ENCODE measurements around the gene UGT1A4.
A peak's percentile ranks its signal among the peaks of the same experiment; 100 is the strongest.

UGT1A4 gene

GRCh38 chr2:233706720-233707119, 11.8 kb upstream of the UGT1A4 start:
- Histone ChIP-seq H3K9ac (no peak overlapping the region), H4K20me1 (ENCODE audit: insufficient read depth) (no peaks in the 10 kb centered on the region), H3K36me3 (ENCODE audit: insufficient read depth) (no peaks in the 10 kb centered on the region), H3K4me1 (ENCODE audit: low read depth, poor library complexity, severe bottlenecking) (no peaks in the 10 kb centered on the region), H3K27ac (no peak overlapping the region), H3K27me3 (ENCODE audit: insufficient read depth, low read depth) (no peaks in the 10 kb centered on the region), H2AFZ (ENCODE audit: low read depth) (no peak overlapping the region), H3K79me2 (ENCODE audit: insufficient read depth, low read depth) (no peaks in the 10 kb centered on the region), H3K4me2 (no peak overlapping the region), H3K4me3 (IDR thresholded peaks at IDR 0.05; ENCODE audit: insufficient read depth, low read depth, low read length) (no peak overlapping the region)
- no peak for TF ChIP-seq CTCF (conservative IDR thresholded peaks at IDR 0.05; ENCODE audit: low read depth, low read length)

- no peak overlapping the region for H3K4me3 ChIP-seq (IDR thresholded peaks at IDR 0.05; ENCODE audit: insufficient read depth, low read depth, low read length)
- no peak overlapping the region for H3K27ac ChIP-seq
- H2AFZ ChIP-seq (ENCODE audit: low read depth): no peak overlapping the region
- no peaks in the 10 kb centered on the region for H4K20me1 ChIP-seq (ENCODE audit: insufficient read depth)
- no peaks in the 10 kb centered on the region for H3K4me1 ChIP-seq (ENCODE audit: low read depth, poor library complexity, severe bottlenecking)
- no peak overlapping the region for H3K9ac ChIP-seq
- no peaks in the 10 kb centered on the region for H3K36me3 ChIP-seq (ENCODE audit: insufficient read depth)
- no peaks in the 10 kb centered on the region for H3K27me3 ChIP-seq (ENCODE audit: insufficient read depth, low read depth)
- TF ChIP-seq CTCF (conservative IDR thresholded peaks at IDR 0.05; ENCODE audit: low read depth, low read length): no peak
- no peaks in the 10 kb centered on the region for H3K79me2 ChIP-seq (ENCODE audit: insufficient read depth, low read depth)
- no peak overlapping the region for H3K4me2 ChIP-seq
Measured at GRCh38 chr2:233707940-233708644, 10.4 kb upstream of the UGT1A4 start.

DNA sequence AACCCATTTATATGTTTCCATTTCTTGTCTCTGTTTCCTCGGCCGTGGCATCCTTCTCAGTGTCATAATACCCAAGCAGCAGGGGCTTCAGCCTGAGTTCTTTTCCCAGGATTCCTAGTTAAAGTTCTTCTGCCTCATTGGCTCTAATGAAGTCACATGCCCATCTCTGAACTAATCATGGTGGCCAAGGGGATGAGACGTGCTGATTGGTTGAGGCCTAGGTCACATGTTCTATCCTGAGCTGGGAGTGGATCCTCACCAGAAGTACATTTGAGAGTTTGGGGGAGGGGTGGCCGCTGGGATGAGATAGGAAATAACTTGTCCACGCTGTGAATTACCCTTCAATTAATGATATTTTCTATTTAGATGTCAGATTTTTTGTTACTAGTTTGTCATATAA, 9.6 kb upstream of the UGT1A4 start:
- H3K36me3 ChIP-seq (ENCODE audit: insufficient read depth): no peaks in the 10 kb centered on the region
- H3K27me3 ChIP-seq (ENCODE audit: insufficient read depth, low read depth): no peaks in the 10 kb centered on the region
- H4K20me1 ChIP-seq (ENCODE audit: insufficient read depth): no peaks in the 10 kb centered on the region
- H3K27ac ChIP-seq: no peak overlapping the region
- no peaks in the 10 kb centered on the region for H3K79me2 ChIP-seq (ENCODE audit: insufficient read depth, low read depth)
- no peak for TF ChIP-seq CTCF (conservative IDR thresholded peaks at IDR 0.05; ENCODE audit: low read depth, low read length)
- H2AFZ ChIP-seq (ENCODE audit: low read depth): no peak overlapping the region
- H3K4me3 ChIP-seq (IDR thresholded peaks at IDR 0.05; ENCODE audit: insufficient read depth, low read depth, low read length): no peak overlapping the region
- H3K9ac ChIP-seq: no peak overlapping the region
- H3K4me1 ChIP-seq (ENCODE audit: low read depth, poor library complexity, severe bottlenecking): no peaks in the 10 kb centered on the region
- no peak overlapping the region for H3K4me2 ChIP-seq

DNA sequence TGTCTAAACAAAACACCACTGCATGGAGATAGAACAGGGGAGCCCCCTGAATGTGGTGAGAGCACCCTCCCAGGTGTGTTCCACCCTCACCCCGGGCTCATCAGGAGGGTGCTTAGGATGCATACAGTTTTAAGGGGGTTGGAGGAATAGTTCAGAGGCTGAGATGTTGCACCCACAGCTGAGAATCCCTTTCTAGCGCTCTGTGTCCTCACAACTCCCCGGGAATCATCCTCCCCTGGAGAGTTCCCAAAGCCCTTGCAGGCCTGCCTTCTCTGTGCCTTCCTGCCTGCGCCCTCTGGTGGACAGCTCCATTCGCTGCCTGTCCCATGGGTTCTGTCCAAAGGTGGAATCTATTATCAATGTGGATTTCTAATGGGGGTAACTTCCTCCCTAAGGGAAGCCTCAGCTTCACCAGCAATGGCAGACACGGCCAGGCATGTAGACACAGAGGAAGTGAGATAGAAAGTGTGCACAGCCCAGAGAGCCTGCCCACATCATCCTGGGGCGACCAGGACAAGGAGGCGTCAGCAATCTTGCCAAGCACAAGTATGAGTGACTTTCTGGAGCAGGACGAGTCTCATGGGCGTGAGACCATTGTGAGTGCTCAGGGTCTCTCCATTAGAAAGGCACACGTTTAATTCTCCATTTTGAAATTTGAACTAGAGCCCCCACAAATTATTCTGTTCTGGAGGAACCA, 7.1 kb upstream of the UGT1A4 start:
- no peaks in the 10 kb centered on the region for H3K36me3 ChIP-seq (ENCODE audit: insufficient read depth)
- TF ChIP-seq CTCF (conservative IDR thresholded peaks at IDR 0.05; ENCODE audit: low read depth, low read length): peak; percentile 86
- no peaks in the 10 kb centered on the region for H3K79me2 ChIP-seq (ENCODE audit: insufficient read depth, low read depth)
- H3K4me3 ChIP-seq (IDR thresholded peaks at IDR 0.05; ENCODE audit: insufficient read depth, low read depth, low read length): no peak overlapping the region
- H3K27ac ChIP-seq: no peak overlapping the region
- H3K9ac ChIP-seq: no peak overlapping the region
- no peaks in the 10 kb centered on the region for H3K27me3 ChIP-seq (ENCODE audit: insufficient read depth, low read depth)
- H2AFZ ChIP-seq (ENCODE audit: low read depth): no peak overlapping the region
- H3K4me1 ChIP-seq (ENCODE audit: low read depth, poor library complexity, severe bottlenecking): no peaks in the 10 kb centered on the region
- no peak overlapping the region for H3K4me2 ChIP-seq
- no peaks in the 10 kb centered on the region for H4K20me1 ChIP-seq (ENCODE audit: insufficient read depth)
